Liver (tissue), 9 donors: ENCODE measurements around the gene ARMH3. TPM values are rescaled to one million over a fixed set of nuclear protein-coding genes. Genes with fewer than 3 reads are reported as not detected.

ENCODE experiments used
- DNase-seq: peaks from one replicate; pipeline ENCODE4 v3.0.0-alpha.2; 2017; ENCODE audit warnings: low spot score
- H3K27ac ChIP-seq, 2 donors: one replicate each; pipeline ENCODE4 v1.7.0; 2013; ENCODE audit warnings: inconsistent platforms in 2 of 2, low read length in 2 of 2, control low read depth in 1 of 2, low read depth in 1 of 2, mild to moderate bottlenecking in 1 of 2
- H3K27me3 ChIP-seq, 4 donors: one replicate each; pipeline versions ENCODE4 v1.6.1 to v1.7.0; 2013; ENCODE audit warnings: low read length in 3 of 4, inconsistent platforms in 1 of 4, mild to moderate bottlenecking in 1 of 4, moderate library complexity in 1 of 4; ENCODE audit not compliant: control insufficient read depth in 4 of 4, insufficient read depth in 4 of 4
- H3K36me3 ChIP-seq, 4 donors: one replicate each; pipeline versions ENCODE4 v1.6.1 to v1.7.0; 2013; ENCODE audit warnings: low read length in 3 of 4, mild to moderate bottlenecking in 3 of 4, low read depth in 1 of 4, moderate library complexity in 1 of 4; ENCODE audit not compliant: control insufficient read depth in 4 of 4, insufficient read depth in 3 of 4
- H3K4me1 ChIP-seq, 4 donors: one replicate each; pipeline versions ENCODE4 v1.6.1 to v1.7.0; 2013; ENCODE audit warnings: low read length in 3 of 4, mild to moderate bottlenecking in 3 of 4, moderate library complexity in 1 of 4; ENCODE audit not compliant: control insufficient read depth in 4 of 4, insufficient read depth in 4 of 4
- H3K4me3 ChIP-seq, 3 donors: one replicate each; pipeline versions ENCODE4 v1.6.1 to v1.7.0; 2013; ENCODE audit warnings: low read length in 3 of 3, control low read depth in 1 of 3, low read depth in 1 of 3, mild to moderate bottlenecking in 1 of 3
- H3K9ac ChIP-seq, 2 donors: one replicate each; pipeline ENCODE4 v1.7.0; 2013; ENCODE audit warnings: low read length in 2 of 2, mild to moderate bottlenecking in 2 of 2, moderate library complexity in 2 of 2, control low read depth in 1 of 2, low read depth in 1 of 2
- H3K9me3 ChIP-seq, 4 donors: one replicate each; pipeline versions ENCODE4 v1.6.1 to v1.7.0; 2013; ENCODE audit warnings: low read length in 3 of 4; ENCODE audit not compliant: control insufficient read depth in 4 of 4
- ATF3 ChIP-seq: IDR thresholded peaks from 2 replicates; pipeline ENCODE4 v1.6.1; 2016; ENCODE audit warnings: antibody characterized with exemption
- EGR1 ChIP-seq, 2 donors: IDR thresholded peaks; 2 replicates each; pipeline ENCODE4 v1.6.1; 2016 to 2018; ENCODE audit warnings: antibody characterized with exemption in 2 of 2, low read depth in 2 of 2
- FOXA1 ChIP-seq: IDR thresholded peaks from 2 replicates; pipeline ENCODE4 v1.6.1; 2016; ENCODE audit warnings: antibody characterized with exemption
- FOXA2 ChIP-seq: IDR thresholded peaks from 2 replicates; pipeline ENCODE4 v1.6.1; 2016; ENCODE audit warnings: antibody characterized with exemption
- GABPA ChIP-seq, 2 donors: IDR thresholded peaks in 1 of 2; conservative IDR thresholded peaks in 1 of 2; 2 replicates each; pipeline ENCODE4 v1.6.1; 2016; ENCODE audit warnings: antibody characterized with exemption in 2 of 2, mild to moderate bottlenecking in 1 of 2, moderate library complexity in 1 of 2
- HNF4A ChIP-seq, 2 donors: conservative IDR thresholded peaks; 2 replicates each; pipeline ENCODE4 v1.6.1; 2016; ENCODE audit warnings: antibody characterized with exemption in 2 of 2, mild to moderate bottlenecking in 2 of 2
- HNF4G ChIP-seq: IDR thresholded peaks from 2 replicates; pipeline ENCODE4 v1.6.1; 2016; ENCODE audit warnings: antibody characterized with exemption
- JUND ChIP-seq, 2 donors: IDR thresholded peaks; 2 replicates each; pipeline ENCODE4 v1.6.1; 2016; ENCODE audit warnings: antibody characterized with exemption in 2 of 2
- MAX ChIP-seq: IDR thresholded peaks from 2 replicates; pipeline ENCODE4 v1.6.1; 2016; ENCODE audit warnings: antibody characterized with exemption
- NR2F2 ChIP-seq: IDR thresholded peaks from 2 replicates; pipeline ENCODE4 v1.6.1; 2016; ENCODE audit warnings: antibody characterized with exemption
- RAD21 ChIP-seq, 2 donors: IDR thresholded peaks; 2 replicates each; pipeline ENCODE4 v1.6.1; 2016; ENCODE audit warnings: antibody characterized with exemption in 2 of 2, mild to moderate bottlenecking in 2 of 2
- REST ChIP-seq: IDR thresholded peaks from 2 replicates; pipeline ENCODE4 v1.6.1; 2016; ENCODE audit warnings: antibody characterized with exemption, mild to moderate bottlenecking
- RXRA ChIP-seq, 2 donors: IDR thresholded peaks; 2 replicates each; pipeline ENCODE4 v1.6.1; 2017 to 2018; ENCODE audit warnings: antibody characterized with exemption in 2 of 2, mild to moderate bottlenecking in 1 of 2
- SP1 ChIP-seq: IDR thresholded peaks from 2 replicates; pipeline ENCODE4 v1.6.1; 2018; ENCODE audit warnings: antibody characterized with exemption, mild to moderate bottlenecking
- TAF1 ChIP-seq: conservative IDR thresholded peaks from 2 replicates; pipeline ENCODE4 v1.6.1; 2016; ENCODE audit warnings: antibody characterized with exemption, mild to moderate bottlenecking
- YY1 ChIP-seq: IDR thresholded peaks from 2 replicates; pipeline ENCODE4 v1.6.1; 2016; ENCODE audit warnings: antibody characterized with exemption, mild to moderate bottlenecking
- ZBTB33 ChIP-seq: IDR thresholded peaks from 2 replicates; pipeline ENCODE4 v1.6.1; 2016; ENCODE audit warnings: antibody characterized with exemption
- WGBS: extraction: QIAGEN DNeasy Blood & Tissue Kit; methylation state at CpG from one replicate; pipeline ENCODE4 v1.1.7; 2013; 5-methylcytosine and 5-hydroxymethylcytosine counted together
- polyA plus RNA-seq, 2 donors: library from polyadenylated mRNA; stranded (reverse) in 1 of 2; unstranded in 1 of 2; fragments of 200-250 nt in 1 of 2; fragments of >200 nt in 1 of 2; fragmentation: Nextera tagmentation in 1 of 2; extraction: Ambion mirVana in 1 of 2; gene quantifications; one replicate each; pipeline versions ENCODE4 v1.2.1 to v1.2.3, GENCODE V29; 2013 to 2015
- total RNA-seq, 2 donors: library from RNA; depleted of rRNA; stranded (reverse); fragments of >200 nt; gene quantifications; one replicate each; pipeline ENCODE4 v1.2.3, GENCODE V29; 2014
- donor health status: healthy.
- donor health status: healthy.
- donor health status: healthy.
- donor health status: healthy.
- donor health status: healthy.

ARMH3 gene
- total and polyA plus RNA-seq, 4 donors, result 5.3 to 14.9 (median 9.2) TPM

GRCh38 chr10:102020938-102021337, 35.0 kb downstream of the ARMH3 start:
- H3K27ac ChIP-seq, result no peak overlapping the region
- H3K27me3 ChIP-seq, result no peaks in the 10 kb centered on the region

GRCh38 chr10:102017295-102017694, 38.7 kb downstream of the ARMH3 start:
- Histone ChIP-seq H3K9ac (no peak overlapping the region), H3K4me3 (no peak overlapping the region), H3K27me3 (no peaks in the 10 kb centered on the region), H3K36me3 (peaks cover 2 to 34% (median 21%) of the 10 kb centered on the region in 4 donors), H3K4me1 (no peaks in the 10 kb centered on the region), H3K27ac (no peak overlapping the region), H3K9me3 (no peaks in the 10 kb centered on the region)
- 95% methylated on average over 2 of the region's 2 CpGs for WGBS
- DNase-seq, result no peak
- TF ChIP-seq GABPA (IDR thresholded peaks at IDR 0.05 in 1 of 2, conservative IDR thresholded peaks at IDR 0.05 in 1 of 2) (no peak), FOXA1 (no peak), ZBTB33 (no peak), FOXA2 (no peak), REST (no peak), JUND (IDR thresholded peaks at IDR 0.05) (no peak), EGR1 (IDR thresholded peaks at IDR 0.05; ENCODE audit: low read depth in 2 of 2) (no peak), SP1 (no peak), ATF3 (no peak), RAD21 (IDR thresholded peaks at IDR 0.05) (no peak), MAX (no peak), TAF1 (no peak)

More at GRCh38 chr10:102020938-102021337, 35.0 kb downstream of the ARMH3 start:
- no peak for DNase-seq
- H3K36me3 ChIP-seq, result peaks cover 4 to 39% (median 19%) of the 10 kb centered on the region in 4 donors
- TF ChIP-seq HNF4G, result no peak
- no peak for TF ChIP-seq EGR1 (IDR thresholded peaks at IDR 0.05; ENCODE audit: low read depth in 2 of 2)
- no peak for TF ChIP-seq ATF3
- TF ChIP-seq HNF4A (conservative IDR thresholded peaks at IDR 0.05), result no peak
- no peak for TF ChIP-seq FOXA2
- no peak for TF ChIP-seq YY1
- TF ChIP-seq NR2F2, result no peak
- TF ChIP-seq RXRA (IDR thresholded peaks at IDR 0.05), result no peak
- no peak for TF ChIP-seq MAX
- H3K4me3 ChIP-seq, result no peak overlapping the region
- H3K9ac ChIP-seq, result no peak overlapping the region
- H3K4me1 ChIP-seq, result no peaks in the 10 kb centered on the region
- H3K9me3 ChIP-seq, result no peaks in the 10 kb centered on the region
- 97% methylated on average over 2 of the region's 2 CpGs for WGBS
